Brain microvascular endothelial cell (primary cell): Measurements from ENCODE around the gene C20orf144.
"Not testable (repeated sequence)": the region's sequence is repeated elsewhere in the genome, so short reads cannot be mapped to it uniquely, and the experiment has no call there.

Experiments used
- DNase-seq: peaks from one replicate; pipeline ENCODE4 v3.0.0-alpha.2; 2020
- H3K27ac ChIP-seq: fragments of 250-450 bp; sonication (Bioruptor Pico); 2 replicates; pipeline ENCODE4 v1.5.1; 2020; ENCODE audit warnings: mild to moderate bottlenecking, moderate library complexity
- H3K27me3 ChIP-seq: fragments of 250-450 bp; sonication (Bioruptor Pico); replicated peaks from 2 replicates; pipeline ENCODE4 v1.5.1; 2020; ENCODE audit warnings: mild to moderate bottlenecking
- H3K36me3 ChIP-seq: fragments of 250-450 bp; sonication (Bioruptor Pico); replicated peaks from 2 replicates; pipeline ENCODE4 v1.5.1; 2020; ENCODE audit warnings: mild to moderate bottlenecking
- H3K4me3 ChIP-seq: 2 replicates; pipeline ENCODE4 v1.5.1; 2011; ENCODE audit warnings: low read depth, mild to moderate bottlenecking, control low read depth, low read length, moderate library complexity
- CTCF ChIP-seq: IDR thresholded peaks from 2 replicates; pipeline ENCODE4 v1.5.1; 2011; ENCODE audit warnings: low read depth, mild to moderate bottlenecking, moderate library complexity, low read length, control low read depth, inconsistent platforms; ENCODE audit errors: missing control alignments
- in situ Hi-C: cut with HindIII; loops from 2 replicates; pipeline ENCODE4 v1.10.0; 2017; ENCODE audit warnings: low sequenced_read_pairs, low pct_ligation_motif_present

Gene C20orf144

GRCh38 chr20:33636776-33637175, 25.4 kb upstream of the C20orf144 start:
- Histone ChIP-seq H3K27me3 (no peaks in the 10 kb centered on the region), H3K4me3 (no peak overlapping the region), H3K36me3 (peaks cover 10% of the 10 kb centered on the region), H3K27ac (no peak overlapping the region)
- in situ Hi-C loops, result no loop called here
- DNase-seq, result no peak
- TF ChIP-seq CTCF, result no peak

DNA sequence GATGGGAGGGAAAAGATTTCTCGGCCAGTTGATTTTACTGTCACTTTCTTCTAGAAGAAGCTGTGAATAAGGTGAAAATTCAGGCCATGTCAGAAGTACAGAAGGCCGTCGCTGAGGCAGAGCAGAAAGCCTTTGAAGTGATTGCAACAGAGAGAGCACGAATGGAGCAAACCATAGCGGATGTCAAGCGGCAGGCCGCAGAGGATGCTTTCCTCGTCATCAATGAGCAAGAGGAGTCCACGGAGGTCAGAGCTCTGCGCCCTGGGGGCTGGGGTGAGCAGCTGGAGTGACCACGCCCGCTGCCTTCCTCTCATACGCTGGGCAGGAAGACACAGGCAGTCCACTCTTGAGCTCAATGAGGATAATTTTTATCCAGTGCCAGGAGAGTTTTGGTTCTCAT, 21.8 kb upstream of the C20orf144 start:
- no peak overlapping the region for H3K27ac ChIP-seq
- no peak for TF ChIP-seq CTCF
- H3K27me3 ChIP-seq, result no peaks in the 10 kb centered on the region
- no peak overlapping the region for H3K4me3 ChIP-seq
- H3K36me3 ChIP-seq, result peaks cover 12% of the 10 kb centered on the region
- DNase-seq, result peak; percentile 24
- in situ Hi-C loops, result no loop called here

DNA sequence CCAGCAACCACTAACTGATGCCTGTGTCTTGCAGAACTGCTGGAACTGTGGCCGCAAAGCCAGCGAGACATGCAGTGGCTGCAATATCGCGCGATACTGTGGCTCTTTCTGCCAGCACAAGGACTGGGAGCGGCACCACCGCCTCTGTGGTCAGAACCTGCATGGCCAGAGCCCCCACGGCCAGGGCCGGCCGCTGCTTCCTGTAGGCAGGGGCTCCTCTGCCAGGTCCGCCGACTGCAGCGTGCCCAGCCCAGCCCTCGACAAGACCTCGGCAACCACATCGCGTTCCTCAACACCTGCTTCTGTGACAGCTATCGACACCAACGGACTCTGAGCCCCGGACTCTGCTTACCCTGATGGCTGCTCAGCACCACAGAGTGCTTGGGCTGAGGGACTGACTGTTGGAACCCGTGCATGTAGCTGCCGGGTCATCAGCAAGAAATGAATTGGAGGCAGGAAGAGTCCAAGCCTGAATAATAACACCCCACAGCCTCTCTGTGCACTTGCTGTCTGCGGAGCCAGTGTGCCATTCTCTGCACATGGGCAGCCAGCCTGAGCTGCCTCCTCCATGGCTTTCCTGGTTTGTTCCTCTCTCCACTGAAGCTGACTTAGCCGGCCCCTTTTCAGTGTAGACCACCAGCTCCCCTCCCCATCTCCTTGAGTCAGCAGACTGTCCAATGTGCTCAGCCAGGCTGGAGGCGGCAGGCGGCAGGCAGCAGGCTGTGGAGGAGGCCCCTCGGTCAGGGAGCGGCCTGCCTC, 17.6 kb upstream of the C20orf144 start:
- in situ Hi-C loops, result no loop called here

GRCh38 chr20:33645072-33645358, 17.1 kb upstream of the C20orf144 start:
- H3K27ac ChIP-seq, result no peak overlapping the region
- no peak overlapping the region for H3K4me3 ChIP-seq
- no peaks in the 10 kb centered on the region for H3K27me3 ChIP-seq
- no peak for TF ChIP-seq CTCF
- in situ Hi-C loops, result no loop called here
- DNase-seq, result no peak
- H3K36me3 ChIP-seq, result peaks cover 12% of the 10 kb centered on the region

More for the DNA sequence above, 17.6 kb upstream of the C20orf144 start:
- TF ChIP-seq CTCF, result no peak
- Histone ChIP-seq H3K27ac (no peak overlapping the region), H3K36me3 (peaks cover 12% of the 10 kb centered on the region), H3K4me3 (no peak overlapping the region), H3K27me3 (no peaks in the 10 kb centered on the region)
- DNase-seq, result no peak

- H3K27ac ChIP-seq, result no peak overlapping the region
- in situ Hi-C loops, result no loop called here
- peaks cover 9% of the 10 kb centered on the region for H3K36me3 ChIP-seq
- no peak overlapping the region for H3K4me3 ChIP-seq
- H3K27me3 ChIP-seq, result no peaks in the 10 kb centered on the region
- no peak for DNase-seq
- no peak for TF ChIP-seq CTCF
Observed at GRCh38 chr20:33645396-33645795, 16.7 kb upstream of the C20orf144 start.

GRCh38 chr20:33646191-33646590, 15.9 kb upstream of the C20orf144 start:
- no peak for TF ChIP-seq CTCF
- in situ Hi-C loops, result no loop called here
- Histone ChIP-seq H3K27ac (no peak overlapping the region), H3K4me3 (no peak overlapping the region), H3K27me3 (no peaks in the 10 kb centered on the region), H3K36me3 (peaks cover 9% of the 10 kb centered on the region)
- no peak for DNase-seq

- H3K36me3 ChIP-seq, H3K27me3 ChIP-seq, in situ Hi-C loops, H3K27ac ChIP-seq, DNase-seq, H3K4me3 ChIP-seq: not testable (repeated sequence)
Observed at GRCh38 chr20:33646959-33647602, 15.0 kb upstream of the C20orf144 start.
